Adipocyte (in vitro differentiated cells): ENCODE data around the gene RNF186.

ENCODE experiments used
- DNase-seq: peaks from one replicate; pipeline ENCODE4 v3.0.0-alpha.2; 2015; ENCODE audit warnings: low read depth
- H3K27me3 ChIP-seq: replicated peaks from 2 replicates; pipeline ENCODE4 v1.7.0; 2013; ENCODE audit warnings: mild to moderate bottlenecking, low read length, moderate library complexity; ENCODE audit not compliant: control insufficient read depth, insufficient read depth
- H3K36me3 ChIP-seq: 2 replicates; pipeline ENCODE4 v1.7.0; 2013; ENCODE audit warnings: low read length, mild to moderate bottlenecking, moderate library complexity; ENCODE audit not compliant: control insufficient read depth, insufficient read depth, severe bottlenecking
- H3K4me1 ChIP-seq: 2 replicates; pipeline ENCODE4 v1.7.0; 2013; ENCODE audit warnings: mild to moderate bottlenecking, low read length, moderate library complexity; ENCODE audit not compliant: control insufficient read depth, insufficient read depth
- H3K4me3 ChIP-seq: 2 replicates; pipeline ENCODE4 v1.7.0; 2013; ENCODE audit warnings: mild to moderate bottlenecking, low read length, moderate library complexity
- H3K9ac ChIP-seq: 2 replicates; pipeline ENCODE4 v1.7.0; 2013; ENCODE audit warnings: mild to moderate bottlenecking, low read length, moderate library complexity
- H3K9me3 ChIP-seq: 2 replicates; pipeline ENCODE4 v1.7.0; 2013; ENCODE audit warnings: mild to moderate bottlenecking, low read length, moderate library complexity; ENCODE audit not compliant: control insufficient read depth

RNF186 gene

DNA sequence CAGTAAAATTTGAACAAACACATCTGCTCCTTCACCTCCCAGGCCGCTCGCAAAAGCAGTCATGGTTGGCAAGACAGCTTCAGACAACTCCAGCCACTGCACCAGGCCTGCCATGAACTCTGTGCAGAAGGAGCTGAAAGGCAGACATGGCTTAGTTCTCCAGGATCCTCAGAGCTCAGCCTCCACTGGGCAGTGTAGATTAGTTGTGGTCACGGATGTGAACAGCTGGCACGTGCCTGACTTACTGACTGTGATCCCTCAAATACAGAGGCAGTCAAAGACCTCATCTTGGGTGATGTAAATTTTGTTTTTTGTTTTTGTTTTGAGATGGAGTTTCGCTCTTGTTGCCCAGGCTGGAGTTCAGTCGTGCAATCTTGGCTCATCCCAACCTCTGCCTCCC is 43.7 kb downstream of the RNF186 start:
- no peak overlapping the region for H3K9ac ChIP-seq
- H3K9me3 ChIP-seq: no peaks in the 10 kb centered on the region
- H3K4me3 ChIP-seq: no peak overlapping the region
- no peak for DNase-seq
- peaks cover 27% of the 10 kb centered on the region for H3K36me3 ChIP-seq
- H3K4me1 ChIP-seq: no peaks in the 10 kb centered on the region
- H3K27me3 ChIP-seq: no peaks in the 10 kb centered on the region

DNA sequence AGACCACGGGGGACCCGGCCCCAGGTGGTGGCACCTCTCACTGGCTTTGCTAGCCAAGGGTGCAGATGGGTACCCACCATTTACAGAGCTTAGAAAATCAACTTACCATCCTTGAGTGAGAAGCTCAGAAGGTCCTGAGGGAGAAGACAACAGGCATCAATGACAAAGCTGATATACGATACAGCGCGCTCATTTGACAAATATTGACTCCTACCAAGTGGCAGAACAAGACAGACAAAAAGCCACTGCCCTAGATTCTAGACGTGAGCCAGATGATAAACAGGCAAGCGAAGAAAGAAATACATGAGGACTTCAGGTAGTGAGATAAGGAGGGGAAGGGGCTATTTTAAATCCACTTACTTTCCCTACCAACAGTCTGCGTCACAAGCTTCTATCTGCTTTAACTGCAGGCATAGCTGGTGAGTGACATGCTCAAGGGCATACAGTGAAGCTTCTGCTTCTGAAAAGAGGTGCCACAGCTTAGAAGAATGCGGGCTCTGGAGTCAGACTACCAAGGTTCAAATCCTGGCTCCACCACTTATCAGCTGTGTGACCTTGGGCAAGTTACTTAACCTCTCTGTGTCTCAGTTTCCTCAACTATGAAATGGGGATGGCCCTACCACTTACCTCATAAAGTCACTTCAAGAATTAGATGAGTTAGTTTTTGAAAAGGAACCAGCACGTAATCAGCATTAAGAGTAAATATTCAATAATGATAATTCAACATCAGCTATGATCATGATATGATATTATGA is 44.5 kb downstream of the RNF186 start:
- H3K9me3 ChIP-seq: no peaks in the 10 kb centered on the region
- no peak overlapping the region for H3K9ac ChIP-seq
- H3K4me3 ChIP-seq: no peak overlapping the region
- peaks cover 6% of the 10 kb centered on the region for H3K4me1 ChIP-seq
- DNase-seq: no peak
- H3K27me3 ChIP-seq: no peaks in the 10 kb centered on the region
- peaks cover 21% of the 10 kb centered on the region for H3K36me3 ChIP-seq

DNA sequence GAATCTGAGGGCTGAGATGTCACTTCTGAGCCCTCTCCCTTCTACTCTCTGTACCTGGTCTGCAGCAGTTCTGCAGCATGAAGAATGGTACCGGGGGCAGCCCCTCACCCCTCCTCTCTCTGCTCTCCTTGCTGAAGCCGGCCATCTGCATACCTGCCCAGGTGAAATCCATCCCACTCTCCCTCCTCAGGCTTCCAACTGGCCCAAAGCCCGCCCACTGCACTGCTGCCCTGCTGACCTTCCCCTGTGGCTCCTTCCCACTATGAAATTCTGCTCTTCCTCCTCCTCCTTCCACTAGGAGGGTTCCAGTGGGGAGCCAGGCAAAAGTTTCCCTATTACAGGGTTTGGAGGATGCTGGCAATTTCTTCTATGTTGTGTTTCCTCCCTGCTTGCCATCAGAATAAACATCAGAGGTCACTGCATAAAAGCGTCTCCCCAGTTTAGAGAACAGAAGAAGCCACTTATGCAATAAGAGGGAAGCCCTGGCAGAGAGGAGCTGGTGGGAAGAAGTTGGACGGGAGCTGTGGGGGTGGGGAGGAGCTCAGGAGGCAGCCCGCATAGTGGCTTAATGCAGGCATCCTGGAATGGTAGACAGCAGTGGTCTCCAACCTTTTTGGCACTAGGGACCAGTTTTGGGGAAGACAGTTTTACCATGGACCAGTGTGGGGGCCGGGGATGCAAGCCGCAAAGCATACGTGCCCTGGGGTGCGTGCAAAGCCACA is 45.7 kb downstream of the RNF186 start:
- no peaks in the 10 kb centered on the region for H3K9me3 ChIP-seq
- no peak for DNase-seq
- H3K36me3 ChIP-seq: peaks cover 18% of the 10 kb centered on the region
- H3K9ac ChIP-seq: no peak overlapping the region
- no peak overlapping the region for H3K4me3 ChIP-seq
- peaks cover 15% of the 10 kb centered on the region for H3K4me1 ChIP-seq
- no peaks in the 10 kb centered on the region for H3K27me3 ChIP-seq

DNA sequence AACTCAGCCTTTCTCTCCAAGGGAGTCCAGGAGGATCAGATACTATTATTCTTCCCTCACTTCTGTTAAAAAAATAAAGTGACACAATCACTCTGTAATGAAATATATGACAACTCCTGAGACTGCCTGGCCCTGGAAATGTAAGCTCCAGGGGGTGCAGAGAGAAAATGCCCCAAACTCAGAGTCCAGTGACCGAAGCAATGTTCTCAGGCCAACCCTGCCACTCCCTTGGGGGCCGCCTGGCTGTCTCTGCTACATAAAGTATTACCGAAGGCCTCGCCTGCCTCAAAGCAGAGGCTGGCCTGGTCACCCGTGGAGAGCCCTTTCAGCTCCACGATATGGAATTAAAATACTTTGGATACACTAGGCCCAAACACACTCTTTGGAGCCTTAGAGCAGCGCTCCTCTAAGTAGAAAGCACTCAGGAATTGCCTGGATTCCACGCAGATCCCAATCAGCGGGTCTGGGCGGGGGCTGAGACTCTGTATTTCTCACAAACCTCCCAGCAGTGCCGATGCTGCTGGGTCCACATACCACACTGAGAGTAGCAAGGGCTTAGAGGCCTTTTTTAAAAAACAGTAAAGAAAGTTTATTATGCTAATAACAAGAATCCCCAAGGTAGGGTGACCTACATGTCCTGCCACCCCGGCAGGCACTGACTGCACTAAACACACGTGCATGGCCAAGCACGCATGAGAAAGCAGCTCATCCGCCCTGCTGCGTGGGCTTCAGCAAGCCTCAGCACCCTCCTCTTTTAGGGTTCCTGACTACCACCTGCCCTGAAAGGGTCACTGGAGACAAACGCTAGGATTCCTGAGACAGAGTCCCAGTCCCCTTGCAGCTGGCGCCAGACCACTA is 46.5 kb downstream of the RNF186 start:
- Histone ChIP-seq H3K4me1 (peaks cover 15% of the 10 kb centered on the region), H3K9me3 (no peaks in the 10 kb centered on the region), H3K27me3 (no peaks in the 10 kb centered on the region), H3K4me3 (no peak overlapping the region), H3K36me3 (peaks cover 12% of the 10 kb centered on the region), H3K9ac (no peak overlapping the region)
- DNase-seq: peak; percentile 7

DNA sequence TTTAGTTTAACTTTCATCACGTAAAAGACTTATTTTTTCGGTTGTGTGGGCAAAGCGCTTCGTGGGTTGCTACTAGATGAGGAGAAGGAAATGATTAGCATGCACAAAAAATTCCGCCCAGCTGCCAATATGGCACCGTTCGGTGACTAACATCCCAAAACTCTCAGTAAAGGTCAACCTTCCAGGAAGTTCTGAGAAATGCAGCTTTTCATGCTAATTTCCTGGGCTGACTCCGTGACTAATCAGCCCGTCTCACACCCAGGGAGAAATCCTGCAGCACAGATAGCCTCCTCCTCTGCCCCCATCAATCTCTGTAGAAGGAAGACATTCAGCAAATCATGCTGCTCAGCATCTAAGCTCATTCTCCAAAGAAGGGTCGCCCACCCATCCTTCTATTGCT is 49.5 kb downstream of the RNF186 start:
- H3K9ac ChIP-seq: no peak overlapping the region
- H3K9me3 ChIP-seq: no peaks in the 10 kb centered on the region
- peaks cover 15% of the 10 kb centered on the region for H3K4me1 ChIP-seq
- no peak overlapping the region for H3K4me3 ChIP-seq
- DNase-seq: peak; percentile 88
- H3K36me3 ChIP-seq: peaks cover 10% of the 10 kb centered on the region
- no peaks in the 10 kb centered on the region for H3K27me3 ChIP-seq

DNA sequence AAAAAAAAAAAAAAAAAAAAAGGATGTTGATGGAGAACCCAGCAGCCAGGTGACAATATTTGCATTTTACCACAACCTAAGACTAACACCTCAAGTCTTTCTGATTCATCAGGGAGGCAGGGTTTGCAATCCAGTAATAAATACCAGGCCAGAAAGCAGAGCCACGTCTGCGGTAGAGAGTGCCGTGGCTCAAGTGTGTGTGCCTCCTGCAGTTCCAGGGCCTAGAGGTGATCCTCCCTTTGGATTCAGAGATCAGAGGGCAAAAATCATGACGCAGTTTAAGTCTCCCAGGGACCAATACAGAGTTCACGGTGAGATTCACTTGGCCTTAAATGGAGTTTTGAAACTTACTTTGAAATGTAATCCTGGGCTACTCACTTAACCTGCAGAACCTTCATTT is 50.2 kb downstream of the RNF186 start:
- Histone ChIP-seq H3K4me1 (peaks cover 15% of the 10 kb centered on the region), H3K27me3 (no peaks in the 10 kb centered on the region), H3K9me3 (no peaks in the 10 kb centered on the region), H3K9ac (no peak overlapping the region), H3K4me3 (no peak overlapping the region), H3K36me3 (peaks cover 8% of the 10 kb centered on the region)
- DNase-seq: no peak
